Measurements from ENCODE around the gene ASCL2.

The ASCL2 gene

GRCh38 chr11:2271327-2272227, 1.2 kb upstream of the ASCL2 start:
- no peak for DNase-seq

- no peak for DNase-seq
Observed at GRCh38 chr11:2271077-2271326, 614 bp upstream of the ASCL2 start.

DNA sequence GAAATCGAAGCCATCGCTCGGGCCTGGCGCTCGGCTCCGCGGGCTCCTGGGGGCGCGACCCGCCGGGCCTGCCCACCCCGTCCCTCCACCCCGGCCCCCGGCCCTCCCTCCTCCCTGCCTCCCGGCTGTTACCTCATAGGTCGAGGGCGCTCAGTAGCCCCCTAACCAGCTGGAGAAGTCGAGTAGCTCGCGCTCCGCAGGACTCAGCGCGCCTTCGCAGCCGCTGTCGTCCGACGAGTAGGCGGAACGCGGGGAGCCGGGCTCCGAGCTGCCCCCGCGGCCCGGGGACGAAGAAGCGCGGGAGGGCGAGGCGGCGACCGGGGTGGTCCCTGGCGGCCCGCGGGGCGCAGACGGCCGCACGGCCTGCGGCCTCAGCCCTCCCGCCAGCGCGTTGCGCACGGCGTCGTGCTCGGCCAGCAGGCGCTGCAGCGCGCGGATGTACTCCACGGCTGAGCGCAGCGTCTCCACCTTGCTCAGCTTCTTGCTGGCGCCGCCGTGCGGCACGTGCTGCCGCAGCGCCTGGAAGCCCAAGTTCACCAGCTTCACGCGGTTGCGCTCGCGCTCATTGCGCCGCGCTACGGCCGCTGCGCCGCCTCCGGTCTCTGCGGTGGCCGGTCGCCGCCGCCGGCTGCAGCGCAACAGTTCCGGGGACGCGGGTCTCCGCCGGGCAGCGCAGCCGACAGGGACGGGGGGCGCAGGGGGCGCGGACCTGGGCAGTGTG, 627 bp downstream of the ASCL2 start:
- no peak for DNase-seq

DNA sequence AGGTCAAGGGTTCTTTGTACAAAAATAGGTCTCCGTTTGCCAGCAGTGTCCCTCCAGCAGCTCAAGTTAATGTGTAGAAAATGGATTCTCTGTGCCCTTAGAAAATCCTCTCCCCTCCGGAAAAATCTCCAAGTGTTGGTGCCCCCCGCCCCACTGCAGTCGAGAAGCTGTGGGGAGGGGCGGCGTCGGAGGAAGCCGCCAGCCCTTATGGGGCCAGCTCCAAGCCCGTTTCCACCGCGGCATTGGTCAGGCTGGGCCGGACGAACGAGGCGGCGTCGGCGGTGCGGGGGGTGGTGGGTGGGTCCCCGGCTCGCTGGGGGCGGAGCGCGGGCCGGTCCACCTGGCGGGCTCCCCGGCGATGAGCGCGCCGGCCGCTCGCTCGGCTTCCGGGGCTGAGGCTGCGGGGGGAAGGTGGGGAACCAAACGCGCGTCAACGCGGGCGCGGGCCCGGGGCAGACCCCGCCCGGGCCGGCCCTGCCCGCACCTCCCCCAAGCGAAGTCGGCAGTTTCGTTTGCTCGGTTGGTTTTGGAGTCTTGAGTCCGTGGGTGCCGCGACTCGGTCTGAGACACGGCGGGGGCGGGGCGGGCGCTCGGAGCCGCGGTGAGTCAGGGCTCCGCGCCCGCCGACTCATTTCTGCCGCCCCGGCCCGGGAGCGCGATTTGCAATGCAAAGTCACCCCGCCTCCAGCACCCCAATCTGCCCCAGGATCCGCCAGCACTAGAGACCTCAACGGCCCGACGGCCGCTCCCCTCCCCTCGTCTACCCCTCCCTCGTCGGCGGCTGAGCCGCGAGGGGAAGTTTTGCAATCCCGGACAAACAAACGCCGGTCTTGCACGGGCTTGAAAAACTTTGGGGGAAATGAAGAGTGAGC, 1.4 kb downstream of the ASCL2 start:
- no peak for DNase-seq

DNA sequence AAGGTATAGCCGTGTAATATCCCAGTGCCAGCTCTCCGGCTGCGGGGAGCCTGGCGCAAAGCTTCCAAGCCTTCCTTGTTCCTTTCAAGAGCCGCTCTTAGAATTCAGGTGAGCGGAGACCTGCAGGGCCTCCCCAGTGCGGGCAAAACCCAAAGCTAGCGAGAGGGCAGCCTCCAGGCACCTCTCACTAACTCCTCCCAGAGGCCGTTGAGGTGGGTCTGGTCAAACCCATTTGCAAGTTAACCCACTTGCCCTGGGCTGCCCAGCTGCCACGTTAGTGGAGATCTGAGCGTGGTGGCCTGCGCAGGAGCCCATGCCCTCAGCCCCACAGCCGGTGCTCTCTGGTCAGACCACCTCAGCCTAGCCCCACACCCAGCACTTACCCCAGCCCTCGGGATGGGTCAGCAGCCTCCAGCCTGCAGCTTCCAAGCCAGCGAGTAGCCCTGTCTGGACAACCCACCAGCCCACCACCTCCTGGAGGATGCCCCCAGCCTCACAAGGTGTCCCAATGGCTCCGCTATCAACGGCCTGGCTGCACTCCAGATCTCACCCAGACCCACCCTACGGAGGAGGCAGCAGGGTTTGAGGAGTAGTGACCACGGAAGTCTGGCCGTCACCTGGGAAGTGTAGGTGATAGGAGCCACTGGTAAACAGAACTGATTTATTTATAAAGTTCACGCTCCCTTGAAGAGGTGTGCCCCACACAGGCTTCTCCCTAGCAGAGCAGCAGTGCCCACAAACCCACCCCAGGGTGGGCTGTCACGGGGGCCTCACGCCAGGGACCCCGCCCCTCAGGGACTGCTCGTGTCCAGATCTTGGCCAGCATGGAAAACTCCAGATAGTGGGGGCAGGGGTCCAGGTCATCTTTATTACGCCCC, 2.3 kb downstream of the ASCL2 start:
- DNase-seq: no peak

GRCh38 chr11:2267306-2267850, 3.0 kb downstream of the ASCL2 start:
- DNase-seq: no peak

DNA sequence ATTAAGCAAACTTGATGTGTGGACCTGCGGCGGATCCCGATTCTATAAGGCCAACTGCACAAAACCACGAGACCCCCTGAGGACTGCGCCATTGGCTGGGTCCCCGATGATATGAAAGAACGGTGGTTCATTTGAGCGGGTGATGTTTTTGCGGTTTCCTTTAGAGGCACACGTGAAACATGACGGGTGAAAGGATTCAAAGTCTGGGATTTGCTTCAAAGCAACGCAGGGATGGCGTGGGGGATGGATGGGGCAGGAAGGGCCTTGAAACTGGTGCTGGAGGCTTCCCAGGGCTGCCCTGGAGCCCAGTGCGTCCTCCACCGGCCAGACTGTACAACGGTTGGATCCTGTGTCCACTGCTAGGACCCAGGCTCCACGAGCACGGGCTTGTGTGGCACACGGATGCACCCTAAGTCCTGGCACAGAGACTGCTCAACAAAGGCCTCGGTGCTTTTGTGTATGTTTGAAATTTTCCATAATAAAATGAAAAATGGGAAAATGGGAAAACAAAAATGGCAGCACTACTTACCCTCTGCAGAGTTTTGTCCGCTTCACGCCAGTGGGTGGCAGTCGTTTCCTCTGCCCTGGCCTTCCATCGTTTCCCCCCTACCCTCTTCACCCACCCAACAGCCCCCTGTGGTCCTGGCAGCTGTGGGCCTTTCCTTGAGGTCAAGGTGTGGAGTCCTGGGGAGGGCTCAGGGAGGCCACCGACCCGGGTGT, 3.6 kb downstream of the ASCL2 start:
- no peak for DNase-seq

DNA sequence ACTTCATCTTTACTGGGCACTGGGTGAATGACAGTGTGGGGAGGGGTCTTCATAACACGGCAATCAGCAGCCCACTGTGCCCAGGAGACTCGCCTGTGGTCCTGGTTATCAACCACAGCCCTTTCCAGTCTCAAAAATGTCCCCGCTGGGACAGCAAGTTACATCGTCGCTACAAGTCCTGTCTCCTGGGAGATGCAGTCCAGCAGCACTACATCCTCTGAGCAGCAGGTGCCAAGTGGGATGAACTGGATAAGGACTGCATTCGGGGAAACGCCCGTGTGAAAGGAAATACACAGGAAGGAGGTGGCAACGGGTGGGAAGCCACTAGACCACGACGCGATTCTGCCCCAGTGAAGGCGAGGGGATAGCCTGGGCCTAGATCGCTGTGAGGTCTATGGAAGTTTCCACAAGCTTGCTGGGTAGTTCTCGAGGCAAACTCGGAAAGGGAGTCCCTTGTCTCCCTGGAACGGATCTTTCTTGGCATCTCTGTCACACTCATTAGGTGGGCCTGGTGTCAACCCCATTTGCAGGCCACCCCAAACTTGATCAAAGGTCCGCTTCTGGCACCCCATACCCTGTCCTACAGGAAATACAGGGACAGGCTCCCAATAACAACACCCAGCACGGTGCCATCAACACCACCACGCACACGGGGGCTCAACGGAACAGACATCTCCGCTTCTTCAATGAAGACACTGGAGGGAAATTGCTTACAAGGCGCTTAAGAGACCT, 4.4 kb downstream of the ASCL2 start:
- no peak for DNase-seq

DNA sequence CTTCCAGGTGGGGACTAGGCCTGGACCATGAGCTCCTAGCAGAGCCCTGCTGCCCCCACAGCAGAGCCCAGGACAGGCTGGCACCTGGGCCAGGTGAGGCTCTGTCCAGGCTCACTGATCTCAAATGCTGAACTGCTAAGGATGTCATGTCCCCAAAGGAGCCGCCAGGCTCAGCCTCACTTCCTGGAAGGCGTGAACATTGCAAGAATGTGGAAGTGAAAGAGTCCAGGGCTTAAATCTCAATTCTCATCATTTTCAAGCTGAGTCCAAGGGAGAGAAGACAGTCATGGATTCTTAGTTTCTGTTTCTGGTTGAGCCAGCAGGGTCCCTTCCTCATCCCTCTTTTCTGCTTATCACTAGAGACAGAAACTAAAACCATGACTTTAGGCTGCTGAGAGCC, 5.0 kb downstream of the ASCL2 start:
- DNase-seq: no peak

DNA sequence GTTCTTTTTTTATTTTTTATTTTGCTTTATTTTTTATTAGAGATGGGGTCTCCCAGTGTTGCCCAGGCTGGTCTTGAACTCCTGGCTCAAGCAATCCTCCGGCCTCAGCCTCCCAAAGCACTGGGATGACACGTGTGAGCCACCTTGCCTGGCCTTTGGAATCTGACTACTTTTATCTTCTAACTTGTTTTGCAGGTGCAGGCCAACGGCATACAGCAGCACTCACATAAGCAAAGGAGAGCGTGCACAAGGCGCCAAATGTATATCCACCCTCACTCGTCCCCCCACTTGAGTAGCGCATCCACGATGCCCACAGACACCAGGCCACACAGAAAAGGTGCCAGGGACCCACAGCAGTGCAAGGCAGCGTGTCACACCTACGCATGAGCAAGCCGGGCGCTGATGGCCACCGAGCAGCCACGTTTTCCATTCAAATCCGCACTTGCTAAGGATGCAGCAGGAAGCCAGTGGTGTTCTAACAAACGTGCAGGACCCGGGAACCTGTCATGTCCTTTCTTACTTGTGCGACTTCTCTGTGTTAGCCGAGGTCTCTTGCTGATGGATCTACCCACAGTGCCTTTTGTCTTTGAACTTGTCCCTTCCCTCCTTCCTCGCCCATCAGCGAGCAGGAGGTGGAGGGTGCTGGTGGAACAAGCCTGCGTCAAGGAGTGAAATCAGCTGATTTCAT, 5.9 kb downstream of the ASCL2 start:
- DNase-seq: no peak

- DNase-seq: no peak
Observed at GRCh38 chr11:2263724-2264360, 6.5 kb downstream of the ASCL2 start.

GRCh38 chr11:2263071-2263565, 7.3 kb downstream of the ASCL2 start:
- DNase-seq: no peak

GRCh38 chr11:2262301-2263070, 7.9 kb downstream of the ASCL2 start:
- no peak for DNase-seq

GRCh38 chr11:2261436-2262230, 8.8 kb downstream of the ASCL2 start:
- DNase-seq: no peak

- no peak for DNase-seq
Observed at GRCh38 chr11:2260491-2261364, 9.7 kb downstream of the ASCL2 start.

GRCh38 chr11:2259897-2260451, 10.4 kb downstream of the ASCL2 start:
- DNase-seq: no peak

GRCh38 chr11:2259466-2259830, 10.9 kb downstream of the ASCL2 start:
- no peak for DNase-seq

Measured in NCI-H187 (cell line).